A204.1 (cell line): ENCODE measurements around the gene BCCIP.

Experiments used
- FAIRE-seq: peaks from 2 replicates; lab custom pipeline; 2012; peaks lifted over from hg19 to GRCh38; lab: Jason Lieb, UNC

BCCIP gene

GRCh38 chr10:125797994-125798662 lies 25.2 kb upstream of the BCCIP start:
- FAIRE-seq = no peak

GRCh38 chr10:125799451-125800182 lies 23.7 kb upstream of the BCCIP start:
- no peak for FAIRE-seq

- no peak for FAIRE-seq
These were observed 21.8 kb upstream of the BCCIP start for GRCh38 chr10:125801574-125801973.

- FAIRE-seq = no peak
These were observed 21.2 kb upstream of the BCCIP start for GRCh38 chr10:125802131-125802530.

GRCh38 chr10:125802739-125803138 lies 20.6 kb upstream of the BCCIP start:
- no peak for FAIRE-seq

GRCh38 chr10:125808047-125808446 lies 15.3 kb upstream of the BCCIP start:
- FAIRE-seq = no peak

- no peak for FAIRE-seq
These were observed 12.1 kb upstream of the BCCIP start for GRCh38 chr10:125811251-125811650.

- FAIRE-seq = no peak
These were observed 11.1 kb upstream of the BCCIP start for GRCh38 chr10:125812128-125812750.

- FAIRE-seq = no peak
These were observed 7.6 kb upstream of the BCCIP start for GRCh38 chr10:125815764-125816163.

GRCh38 chr10:125816548-125816947 lies 6.8 kb upstream of the BCCIP start:
- no peak for FAIRE-seq

- no peak for FAIRE-seq
These were observed 5.9 kb upstream of the BCCIP start for GRCh38 chr10:125817337-125817946.

- no peak for FAIRE-seq
These were observed 2.6 kb upstream of the BCCIP start for GRCh38 chr10:125820701-125821100.

- no peak for FAIRE-seq
These were observed 411 bp downstream of the BCCIP start for GRCh38 chr10:125823663-125824251.

- no peak for FAIRE-seq
These were observed 1.4 kb downstream of the BCCIP start for GRCh38 chr10:125824736-125825135.

GRCh38 chr10:125827133-125827532 lies 3.8 kb downstream of the BCCIP start:
- FAIRE-seq = no peak

- no peak for FAIRE-seq
These were observed 5.0 kb downstream of the BCCIP start for GRCh38 chr10:125828311-125828710.

- no peak for FAIRE-seq
These were observed 13.4 kb downstream of the BCCIP start for GRCh38 chr10:125836746-125837145.

- no peak for FAIRE-seq
These were observed 15.6 kb downstream of the BCCIP start for GRCh38 chr10:125838802-125839575.

- FAIRE-seq = no peak
These were observed 17.1 kb downstream of the BCCIP start for GRCh38 chr10:125840406-125840805.

GRCh38 chr10:125840955-125841354 lies 17.6 kb downstream of the BCCIP start:
- FAIRE-seq = no peak

GRCh38 chr10:125843603-125844329 lies 20.4 kb downstream of the BCCIP start:
- FAIRE-seq = no peak
